DND-41 (cell line): ENCODE data around the gene SLC7A7.

ENCODE experiments used
- ATAC-seq: fragments of 200-7000 bp; cut with Tn5 transposase; 3 replicates; pipeline ENCODE4 v1.9.1; 2021; ENCODE audit warnings: low read depth; ENCODE audit not compliant: insufficient read depth
- DNase-seq: peaks from one replicate; pipeline ENCODE4 v3.0.0-alpha.2; 2020
- H2AFZ ChIP-seq: 2 replicates; pipeline ENCODE4 v1.6.0; 2012; ENCODE audit warnings: low read depth, low read length
- H3K27ac ChIP-seq: 2 replicates; pipeline ENCODE4 v1.5.1; 2012; ENCODE audit warnings: low read length, inconsistent platforms
- H3K27me3 ChIP-seq: fragments of 200-600 bp; sonication (generic); 2 replicates; pipeline ENCODE4 v1.6.0; 2012; ENCODE audit warnings: low read length, mild to moderate bottlenecking, inconsistent platforms; ENCODE audit not compliant: insufficient read depth, poor library complexity
- H3K36me3 ChIP-seq: 2 replicates; pipeline ENCODE4 v1.5.1; 2012; ENCODE audit warnings: low read length, inconsistent platforms; ENCODE audit not compliant: insufficient read depth
- H3K4me1 ChIP-seq: 2 replicates; pipeline ENCODE4 v1.5.1; 2012; ENCODE audit warnings: mild to moderate bottlenecking, low read length; ENCODE audit not compliant: insufficient read depth
- H3K4me2 ChIP-seq: 2 replicates; pipeline ENCODE4 v1.6.0; 2012; ENCODE audit warnings: mild to moderate bottlenecking, moderate library complexity, low read length, inconsistent platforms; ENCODE audit not compliant: insufficient read depth
- H3K4me3 ChIP-seq, 2 experiments: fragments of 200-600 bp in 1 of 2; shearing (Covaris generic) in 1 of 2; 2 replicates each; pipeline ENCODE4 v1.5.1; 2012 to 2016; ENCODE audit warnings: inconsistent platforms in 2 of 2, low read length in 2 of 2, mild to moderate bottlenecking in 2 of 2, low read depth in 1 of 2, moderate library complexity in 1 of 2
- H3K79me2 ChIP-seq: 2 replicates; pipeline ENCODE4 v1.6.0; 2012; ENCODE audit warnings: low read length, inconsistent platforms; ENCODE audit not compliant: insufficient read depth
- H3K9ac ChIP-seq: 2 replicates; pipeline ENCODE4 v1.6.0; 2012; ENCODE audit warnings: low read depth, mild to moderate bottlenecking, inconsistent platforms, low read length, moderate library complexity
- H3K9me3 ChIP-seq: 2 replicates; pipeline ENCODE4 v1.5.1; 2012; ENCODE audit warnings: low read length, moderate library complexity, mild to moderate bottlenecking, inconsistent platforms; ENCODE audit not compliant: insufficient read depth, severe bottlenecking
- H4K20me1 ChIP-seq: 2 replicates; pipeline ENCODE4 v1.6.0; 2012; ENCODE audit warnings: low read length; ENCODE audit not compliant: insufficient read depth
- CTCF ChIP-seq: IDR thresholded peaks from 2 replicates; pipeline ENCODE4 v1.5.1; 2012; ENCODE audit warnings: borderline replicate concordance, low read length, moderate library complexity, mild to moderate bottlenecking; ENCODE audit not compliant: poor library complexity, severe bottlenecking; ENCODE audit errors: extremely low read depth
- EZH2 ChIP-seq: IDR thresholded peaks from 3 replicates; pipeline ENCODE4 v1.6.1; 2012; ENCODE audit warnings: borderline replicate concordance, low read depth, mild to moderate bottlenecking, moderate library complexity, low read length, inconsistent platforms; ENCODE audit not compliant: severe bottlenecking

Gene SLC7A7

GRCh38 chr14:22821193-22822015 lies 6.2 kb upstream of the SLC7A7 start:
- Histone ChIP-seq H3K9ac (no peak overlapping the region), H3K79me2 (no peaks in the 10 kb centered on the region), H3K27ac (no peak overlapping the region), H3K27me3 (peaks cover 3% of the 10 kb centered on the region), H3K4me2 (no peak overlapping the region), H3K4me3 (no peak overlapping the region), H2AFZ (no peak overlapping the region), H3K36me3 (no peaks in the 10 kb centered on the region), H3K4me1 (peaks cover 25% of the 10 kb centered on the region), H3K9me3 (no peaks in the 10 kb centered on the region), H4K20me1 (no peaks in the 10 kb centered on the region)
- ATAC-seq = no peak
- no peak for TF ChIP-seq CTCF
- TF ChIP-seq EZH2 = no peak
- no peak for DNase-seq

GRCh38 chr14:22820731-22821130 lies 5.5 kb upstream of the SLC7A7 start:
- no peaks in the 10 kb centered on the region for H3K36me3 ChIP-seq
- peaks cover 20% of the 10 kb centered on the region for H3K4me1 ChIP-seq
- DNase-seq = no peak
- ATAC-seq = no peak
- H3K79me2 ChIP-seq = no peaks in the 10 kb centered on the region
- no peak overlapping the region for H2AFZ ChIP-seq
- no peaks in the 10 kb centered on the region for H4K20me1 ChIP-seq
- H3K27me3 ChIP-seq = peaks cover 3% of the 10 kb centered on the region
- TF ChIP-seq CTCF = no peak
- H3K9me3 ChIP-seq = no peaks in the 10 kb centered on the region
- no peak overlapping the region for H3K4me3 ChIP-seq
- H3K27ac ChIP-seq = no peak overlapping the region
- H3K4me2 ChIP-seq = no peak overlapping the region
- no peak overlapping the region for H3K9ac ChIP-seq

- Histone ChIP-seq H3K79me2 (no peaks in the 10 kb centered on the region), H3K4me2 (no peak overlapping the region), H3K4me3 (no peak overlapping the region), H3K4me1 (peaks cover 10% of the 10 kb centered on the region), H3K9ac (no peak overlapping the region), H3K27ac (no peak overlapping the region), H3K9me3 (no peaks in the 10 kb centered on the region), H3K36me3 (no peaks in the 10 kb centered on the region), H4K20me1 (no peaks in the 10 kb centered on the region), H3K27me3 (peaks cover 6% of the 10 kb centered on the region), H2AFZ (no peak overlapping the region; the same call in 1 of the 2 replicates)
- DNase-seq (no peak), ATAC-seq (no peak)
- no peak for TF ChIP-seq EZH2
- TF ChIP-seq CTCF = no peak
Observed at GRCh38 chr14:22819151-22819988, 4.1 kb upstream of the SLC7A7 start.
